Spleen (tissue), 11 donors: ENCODE data around the gene SPIRE1. TPM values are rescaled to one million over a fixed set of nuclear protein-coding genes. Genes with fewer than 3 reads are reported as not detected.

Experiments used
- DNase-seq: peaks from one replicate; pipeline ENCODE4 v3.0.0-alpha.2; 2020
- H3K27ac ChIP-seq, 8 donors: fragments of 200-600 bp; sonication (generic) in 7 of 8; 1 replicate in 4 of 8; 2 replicates in 4 of 8; pipeline versions ENCODE4 v1.5.0 to v1.8.0; 2016 to 2021; ENCODE audit warnings: inconsistent platforms in 4 of 8, mild to moderate bottlenecking in 4 of 8, moderate library complexity in 1 of 8
- H3K27me3 ChIP-seq, 7 donors: fragments of 200-600 bp; sonication (generic) in 6 of 7; replicated peaks in 1 of 7; 1 replicate in 4 of 7; 2 replicates in 3 of 7; pipeline versions ENCODE4 v1.5.0 to v1.8.0; 2016 to 2021; ENCODE audit warnings: inconsistent platforms in 3 of 7, mild to moderate bottlenecking in 1 of 7
- H3K36me3 ChIP-seq, 6 donors: fragments of 200-600 bp; sonication (generic) in 5 of 6; 1 replicate in 4 of 6; 2 replicates in 2 of 6; pipeline versions ENCODE4 v1.5.0 to v1.8.0; 2016 to 2021; ENCODE audit warnings: inconsistent platforms in 2 of 6
- H3K4me1 ChIP-seq, 6 donors: fragments of 200-600 bp; sonication (generic) in 5 of 6; 1 replicate in 3 of 6; 2 replicates in 3 of 6; pipeline versions ENCODE4 v1.5.0 to v1.8.0; 2016 to 2021; ENCODE audit warnings: inconsistent platforms in 3 of 6
- H3K4me3 ChIP-seq, 8 donors: fragments of 200-600 bp; sonication (generic) in 7 of 8; 1 replicate in 4 of 8; 2 replicates in 4 of 8; pipeline versions ENCODE4 v1.5.0 to v1.8.0; 2016 to 2021; ENCODE audit warnings: inconsistent platforms in 4 of 8, mild to moderate bottlenecking in 4 of 8, moderate library complexity in 2 of 8
- H3K9me3 ChIP-seq, 8 donors: fragments of 200-600 bp; sonication (generic) in 7 of 8; 1 replicate in 4 of 8; 2 replicates in 4 of 8; pipeline versions ENCODE4 v1.5.0 to v1.8.0; 2016 to 2021; ENCODE audit warnings: inconsistent platforms in 4 of 8
- CTCF ChIP-seq, 11 experiments: fragments of 200-600 bp in 7 of 11; fragments of 450-650 bp in 4 of 11; sonication (generic) in 4 of 11; IDR thresholded peaks in 8 of 11; conservative IDR thresholded peaks in 3 of 11; 1 replicate in 7 of 11; 2 replicates in 4 of 11; pipeline versions ENCODE4 v1.4.0 to v1.8.0; 2016 to 2021; ENCODE audit warnings: antibody characterized with exemption in 11 of 11, inconsistent platforms in 4 of 11, mild to moderate bottlenecking in 1 of 11
- POLR2A ChIP-seq, 3 donors: fragments of 450-650 bp; IDR thresholded peaks; one replicate each; pipeline ENCODE4 v1.5.1; 2017; ENCODE audit warnings: antibody characterized with exemption in 3 of 3, mild to moderate bottlenecking in 1 of 3
- POLR2AphosphoS5 ChIP-seq, 3 donors: sonication (generic); formaldehyde crosslinking; IDR thresholded peaks; one replicate each; pipeline ENCODE4 v1.5.1; 2017; ENCODE audit warnings: antibody characterized with exemption in 3 of 3
- WGBS, 5 donors: extraction: QIAGEN DNeasy Blood & Tissue Kit in 3 of 5; methylation state at CpG; one replicate each; pipeline versions ENCODE4 v1.1.5 to v1.1.7; 2013 to 2018; 5-methylcytosine and 5-hydroxymethylcytosine counted together
- intact Hi-C: fragments of 100-400 bp; cut with DNase I; formaldehyde crosslinking; loops from one replicate; pipeline ENCODE4 v1.15.0; 2023; ENCODE audit warnings: low total_unique reads
- polyA plus RNA-seq, 3 donors: library from polyadenylated mRNA; stranded (reverse); fragments of 200-250 nt; gene quantifications; one replicate each; pipeline ENCODE4 v1.2.1, GENCODE V29; 2013
- total RNA-seq, 7 donors: library from RNA; depleted of rRNA in 3 of 7; stranded (reverse); fragments of >200 nt in 3 of 7; fragmentation: NEBNext Ultra II Directional in 4 of 7; extraction: Animal tissue kit (Norgen Biotek cat#: 25700) in 4 of 7; gene quantifications; one replicate each; pipeline versions ENCODE4 v1.1.0 to v1.2.1, GENCODE V29; 2016 to 2021
- donor health status: healthy with polysubstance abuse.
- donor health status: DM: no; HTN: no; CAD: no; lungs with moderate emphysema.
- donor health status: DM: no; HTN: no; CAD: no.
- donor health status: Bipolar disorder and iron deficiency.
- donor health status: healthy.
- donor health status: DM: no; HTN: no; CAD: no.
- donor health status: DM: yes; HTN: yes; CAD: no.

The SPIRE1 gene
- total and polyA plus RNA-seq, 10 donors: 1.4 to 19.4 (median 11.1) TPM

DNA sequence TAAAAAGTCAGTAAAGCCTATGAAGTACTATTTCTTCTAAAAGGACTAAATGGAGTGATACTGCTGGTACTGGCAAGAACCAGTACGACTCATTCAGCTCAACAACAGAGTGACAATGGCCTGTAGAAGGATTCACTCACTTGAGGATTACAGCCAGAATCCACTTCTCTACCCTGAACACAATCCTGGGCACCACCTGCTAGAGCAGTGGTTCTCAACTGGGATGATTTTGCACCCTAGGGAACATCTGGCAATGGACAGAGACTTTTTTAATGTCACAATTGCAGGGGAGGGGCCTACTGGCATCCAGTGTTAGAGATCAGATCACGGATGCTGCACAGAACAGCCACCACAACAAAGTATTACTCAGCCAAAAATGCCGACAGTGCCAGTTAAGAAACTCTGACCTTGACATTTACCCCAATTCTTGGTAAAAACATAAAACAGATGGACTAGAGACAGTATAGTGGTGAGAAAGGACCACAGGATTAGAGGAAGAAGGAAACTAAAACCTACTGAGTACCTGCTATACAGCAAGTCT is 5.0 kb downstream of the SPIRE1 start:
- 44 to 57% (median 47%) methylated on average over 3 of the region's 3 CpGs for WGBS, 5 donors
- Histone ChIP-seq H3K27ac (no peak overlapping the region), H3K9me3 (no peaks in the 10 kb centered on the region), H3K4me1 (peaks cover 0 to 26% (median 10%) of the 10 kb centered on the region in 6 donors), H3K4me3 (no peak overlapping the region), H3K36me3 (no peaks in the 10 kb centered on the region), H3K27me3 (peaks cover 0 to 32% (median 0%) of the 10 kb centered on the region in 7 donors)
- TF ChIP-seq POLR2AphosphoS5 (IDR thresholded peaks at IDR 0.05) (no peak), CTCF (IDR thresholded peaks at IDR 0.05 in 8 of 11, conservative IDR thresholded peaks at IDR 0.05 in 3 of 11) (no peak), POLR2A (IDR thresholded peaks at IDR 0.05) (no peak)
- intact Hi-C loops: no loop called here
- no peak for DNase-seq

GRCh38 chr18:12651651-12652050 is 6.3 kb downstream of the SPIRE1 start:
- TF ChIP-seq POLR2AphosphoS5 (IDR thresholded peaks at IDR 0.05): no peak
- TF ChIP-seq POLR2A (IDR thresholded peaks at IDR 0.05): no peak
- no peak for TF ChIP-seq CTCF (IDR thresholded peaks at IDR 0.05 in 8 of 11, conservative IDR thresholded peaks at IDR 0.05 in 3 of 11)
- Histone ChIP-seq H3K4me1 (peaks cover 0 to 20% (median 5%) of the 10 kb centered on the region in 6 donors), H3K27me3 (peaks cover 0 to 23% (median 0%) of the 10 kb centered on the region in 7 donors), H3K36me3 (no peaks in the 10 kb centered on the region), H3K4me3 (no peak overlapping the region), H3K27ac (no peak overlapping the region), H3K9me3 (no peaks in the 10 kb centered on the region)
- 72 to 84% (median 79%) methylated on average over 4 of the region's 4 CpGs for WGBS, 5 donors
- DNase-seq: no peak
- intact Hi-C loops: no loop called here

DNA sequence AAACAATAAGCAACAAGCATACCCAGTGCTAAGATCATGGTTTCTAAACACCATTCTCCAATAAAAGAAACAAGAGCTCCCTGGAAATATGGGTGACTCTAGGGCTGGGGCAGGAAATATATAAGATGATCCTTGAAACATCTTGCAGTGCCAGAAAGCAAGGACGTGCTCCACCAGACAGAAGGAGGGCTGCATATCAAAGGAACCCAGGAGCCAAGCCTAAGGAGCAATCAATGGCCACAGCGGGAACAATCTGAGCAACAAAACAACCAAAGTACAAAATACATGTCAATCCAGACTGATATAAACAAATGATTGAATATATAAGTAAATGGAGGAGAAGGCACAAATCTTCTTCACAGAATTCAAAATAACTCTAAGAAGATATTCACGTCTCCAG is 10.1 kb downstream of the SPIRE1 start:
- H3K27ac ChIP-seq: no peak overlapping the region
- no peaks in the 10 kb centered on the region for H3K27me3 ChIP-seq
- H3K4me1 ChIP-seq: peaks cover 0 to under 1% (median 0%) of the 10 kb centered on the region in 6 donors
- TF ChIP-seq POLR2A (IDR thresholded peaks at IDR 0.05): no peak
- TF ChIP-seq POLR2AphosphoS5 (IDR thresholded peaks at IDR 0.05): no peak
- no peak for TF ChIP-seq CTCF (IDR thresholded peaks at IDR 0.05 in 8 of 11, conservative IDR thresholded peaks at IDR 0.05 in 3 of 11)
- 81 to 93% (median 90%) methylated on average over 3 of the region's 3 CpGs for WGBS, 5 donors
- intact Hi-C loops: no loop called here
- H3K36me3 ChIP-seq: no peaks in the 10 kb centered on the region
- DNase-seq: no peak
- H3K4me3 ChIP-seq: no peak overlapping the region
- no peaks in the 10 kb centered on the region for H3K9me3 ChIP-seq

DNA sequence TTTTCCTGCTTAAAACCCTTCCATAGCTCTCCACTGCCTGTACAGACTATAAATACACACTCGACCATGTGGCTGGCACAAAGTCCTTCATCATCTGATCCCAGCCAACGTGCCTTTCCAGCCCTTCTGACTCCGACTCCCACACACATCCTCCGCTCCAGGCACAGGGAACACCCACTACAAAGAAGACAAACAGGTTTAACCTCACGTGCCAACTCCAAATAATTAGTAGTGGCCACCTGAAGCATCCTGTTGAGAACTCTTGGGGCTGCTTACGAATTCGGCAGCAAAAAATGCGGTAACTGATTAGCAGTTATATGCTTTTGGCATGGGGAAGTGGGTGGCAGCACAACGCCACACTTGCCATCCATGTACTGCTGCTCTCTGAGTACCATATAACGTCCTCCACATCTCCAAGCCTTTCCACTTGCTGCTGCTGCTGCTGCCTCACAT is 12.1 kb downstream of the SPIRE1 start:
- H3K27me3 ChIP-seq: no peaks in the 10 kb centered on the region
- no peaks in the 10 kb centered on the region for H3K4me1 ChIP-seq
- no peaks in the 10 kb centered on the region for H3K9me3 ChIP-seq
- no peak overlapping the region for H3K27ac ChIP-seq
- TF ChIP-seq CTCF (IDR thresholded peaks at IDR 0.05 in 8 of 11, conservative IDR thresholded peaks at IDR 0.05 in 3 of 11) (no peak), POLR2A (IDR thresholded peaks at IDR 0.05) (no peak), POLR2AphosphoS5 (IDR thresholded peaks at IDR 0.05) (no peak)
- no peak overlapping the region for H3K4me3 ChIP-seq
- intact Hi-C loops: no loop called here
- no peak for DNase-seq
- H3K36me3 ChIP-seq: no peaks in the 10 kb centered on the region
- WGBS, 5 donors: 68 to 86% (median 80%) methylated on average over 10 of the region's 10 CpGs
